T-helper 2 cell (primary cell): Measurements from ENCODE around the gene NOG.
A peak's percentile ranks its signal among the peaks of the same experiment; 100 is the strongest.

Experiments used
- DNase-seq, 5 experiments: peaks; one replicate each; pipeline versions ENCODE4 v3.0.0 to v3.0.0-alpha.2; 2012 to 2022
- total RNA-seq, 2 donors: gene quantifications; one replicate each; lab custom pipeline; 2026; lab: John Stamatoyannopoulos, UW

NOG gene
- total RNA-seq = 0.62 to 4.1 reads per million in 2 donors

DNA sequence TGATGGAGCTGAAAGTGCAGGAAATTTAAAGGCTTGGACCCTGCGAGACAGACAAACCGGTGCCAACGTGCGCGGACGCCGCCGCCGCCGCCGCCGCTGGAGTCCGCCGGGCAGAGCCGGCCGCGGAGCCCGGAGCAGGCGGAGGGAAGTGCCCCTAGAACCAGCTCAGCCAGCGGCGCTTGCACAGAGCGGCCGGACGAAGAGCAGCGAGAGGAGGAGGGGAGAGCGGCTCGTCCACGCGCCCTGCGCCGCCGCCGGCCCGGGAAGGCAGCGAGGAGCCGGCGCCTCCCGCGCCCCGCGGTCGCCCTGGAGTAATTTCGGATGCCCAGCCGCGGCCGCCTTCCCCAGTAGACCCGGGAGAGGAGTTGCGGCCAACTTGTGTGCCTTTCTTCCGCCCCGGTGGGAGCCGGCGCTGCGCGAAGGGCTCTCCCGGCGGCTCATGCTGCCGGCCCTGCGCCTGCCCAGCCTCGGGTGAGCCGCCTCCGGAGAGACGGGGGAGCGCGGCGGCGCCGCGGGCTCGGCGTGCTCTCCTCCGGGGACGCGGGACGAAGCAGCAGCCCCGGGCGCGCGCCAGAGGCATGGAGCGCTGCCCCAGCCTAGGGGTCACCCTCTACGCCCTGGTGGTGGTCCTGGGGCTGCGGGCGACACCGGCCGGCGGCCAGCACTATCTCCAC is at the start of gene NOG:
NOG (plus strand) TSS at position 54 of the 674 bp plus-strand sequence; CDS start at position 579, 525 bp downstream.
- peak in 3 of 5 experiments; percentile 6 to 35 (median 12) for DNase-seq

DNA sequence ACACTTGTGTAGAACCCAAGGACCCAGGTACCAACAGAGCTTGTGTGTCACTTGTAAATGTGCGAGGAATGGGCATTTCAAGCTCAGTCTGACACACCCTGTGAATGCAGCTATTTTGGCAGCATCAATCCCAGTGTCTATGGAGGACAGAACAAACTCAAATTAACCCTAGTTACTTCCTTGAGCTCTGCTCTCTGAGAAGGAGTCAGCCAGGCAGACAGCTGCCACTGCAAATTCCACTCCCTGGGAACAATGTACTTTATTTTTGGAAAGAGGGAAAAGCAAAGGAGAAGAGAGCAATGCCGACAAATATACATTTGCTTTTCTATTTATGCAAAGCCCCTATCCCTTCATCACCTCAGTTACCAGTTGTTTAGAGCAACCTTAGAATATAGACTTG is 48.4 kb upstream of the NOG start:
- no peak for DNase-seq

DNA sequence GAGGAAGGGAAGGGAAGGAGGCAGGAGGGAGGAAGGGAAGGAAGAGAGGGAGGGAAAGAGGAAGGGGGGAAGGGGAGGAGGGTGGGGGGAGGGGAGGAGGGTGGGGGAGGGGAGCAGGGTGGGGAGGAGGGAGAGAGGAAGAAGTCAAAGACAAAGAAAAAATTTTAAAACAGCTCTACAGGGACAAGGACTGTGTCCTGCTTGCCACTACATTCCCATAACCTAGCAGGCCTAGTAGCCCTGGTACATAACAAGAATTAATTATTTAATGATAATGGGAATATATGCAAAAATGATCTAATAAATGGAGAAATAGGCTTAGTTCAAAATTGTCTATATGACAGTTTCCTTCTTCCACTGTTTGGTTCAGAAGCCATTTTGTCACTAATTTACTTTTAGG is 47.6 kb upstream of the NOG start:
- DNase-seq = no peak

DNA sequence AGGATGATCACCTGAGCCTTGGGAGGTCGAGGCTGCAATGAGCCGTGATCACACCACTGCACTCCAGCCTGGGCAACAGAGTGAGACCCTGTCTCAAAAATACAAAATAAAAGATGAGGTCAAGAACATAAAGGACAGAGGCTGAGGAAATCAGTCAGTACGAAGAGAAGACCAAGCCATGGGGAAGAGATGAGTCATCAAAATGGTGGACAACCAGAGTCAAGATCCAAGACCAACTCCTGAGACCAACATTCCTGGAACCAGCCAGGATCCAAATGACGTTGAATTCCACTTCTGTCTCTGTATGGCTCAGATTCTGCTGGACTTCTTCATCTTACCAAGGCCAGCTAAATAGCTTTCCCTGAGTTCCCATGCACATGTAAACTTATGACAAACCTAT is 44.8 kb upstream of the NOG start:
- DNase-seq = no peak

DNA sequence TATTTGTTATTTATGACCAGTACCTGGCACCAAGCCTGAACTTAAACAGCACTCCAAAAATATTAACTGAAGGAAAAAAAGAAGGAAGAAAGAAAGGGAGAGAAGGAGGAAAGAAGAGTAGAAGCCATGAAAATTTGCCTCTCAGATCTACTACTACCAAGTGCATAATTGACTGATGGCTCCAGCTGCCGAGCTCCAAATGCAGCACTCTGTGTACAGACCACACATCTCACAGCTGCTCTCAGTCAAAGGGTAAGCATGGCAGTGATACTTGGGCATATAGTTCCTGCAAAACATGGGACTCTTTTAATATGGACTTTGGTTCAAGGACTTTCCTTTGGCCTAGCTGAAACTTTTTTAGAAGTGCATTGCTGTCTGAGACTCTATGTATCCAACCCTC is 44.0 kb upstream of the NOG start:
- DNase-seq = no peak

DNA sequence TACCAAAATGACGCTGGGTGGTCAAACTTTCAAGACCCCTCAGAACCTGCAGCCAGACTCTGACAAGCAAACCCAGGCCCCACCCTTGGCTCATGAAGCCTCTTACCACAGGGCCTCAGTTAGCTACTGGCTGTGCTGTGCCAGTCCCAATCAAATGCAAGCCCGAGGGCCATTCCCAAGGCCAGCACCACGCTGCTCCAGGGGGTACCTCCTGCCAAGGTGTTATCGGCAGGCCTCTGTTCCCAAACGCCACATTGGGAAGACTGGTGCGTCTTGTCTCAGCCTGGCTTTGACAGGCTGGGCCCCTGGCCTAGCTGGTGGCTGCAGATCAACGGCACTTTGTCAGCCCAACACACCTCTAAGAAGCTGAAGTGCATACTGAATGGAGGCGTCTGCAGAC is 35.8 kb upstream of the NOG start:
- DNase-seq = no peak

DNA sequence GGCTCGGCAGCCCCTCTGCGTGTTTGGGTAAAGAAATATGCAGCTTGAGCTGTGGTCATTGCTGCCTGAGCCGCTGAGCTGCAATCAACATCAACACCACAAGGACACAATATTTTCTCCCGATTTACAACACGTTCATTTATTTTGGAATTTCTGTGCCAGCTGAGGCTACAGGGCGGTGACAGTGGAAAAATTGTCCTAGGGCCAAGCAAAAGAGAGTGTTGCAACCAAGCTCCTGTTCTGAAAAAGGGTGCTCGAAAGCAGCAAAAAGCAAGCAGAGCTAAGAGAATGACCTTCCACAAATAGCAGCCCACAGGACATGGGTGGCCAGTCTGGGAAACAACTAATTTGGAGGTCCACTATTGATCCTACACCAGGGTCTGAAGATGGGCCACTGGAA is 35.4 kb upstream of the NOG start:
- DNase-seq = no peak

DNA sequence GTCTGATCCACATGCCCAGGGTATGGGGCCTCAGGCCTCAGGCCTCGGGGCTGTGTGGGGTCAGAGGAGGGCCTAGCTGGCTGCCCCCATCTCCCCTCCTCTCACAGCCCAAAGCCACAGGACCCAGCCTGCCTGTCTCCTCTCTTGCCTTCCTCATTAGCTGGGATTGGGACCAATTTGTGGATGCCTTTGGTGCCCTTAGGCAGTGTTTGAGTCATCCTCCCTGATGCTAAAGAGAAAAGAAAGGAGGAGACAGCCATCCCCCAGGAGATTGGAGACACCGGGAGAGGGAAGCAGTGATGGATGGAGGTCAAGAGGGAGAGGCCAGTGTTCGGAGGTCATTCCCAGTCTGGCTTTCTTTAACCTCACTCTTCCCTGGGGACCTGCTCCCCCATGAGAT is 23.3 kb upstream of the NOG start:
- no peak for DNase-seq

DNA sequence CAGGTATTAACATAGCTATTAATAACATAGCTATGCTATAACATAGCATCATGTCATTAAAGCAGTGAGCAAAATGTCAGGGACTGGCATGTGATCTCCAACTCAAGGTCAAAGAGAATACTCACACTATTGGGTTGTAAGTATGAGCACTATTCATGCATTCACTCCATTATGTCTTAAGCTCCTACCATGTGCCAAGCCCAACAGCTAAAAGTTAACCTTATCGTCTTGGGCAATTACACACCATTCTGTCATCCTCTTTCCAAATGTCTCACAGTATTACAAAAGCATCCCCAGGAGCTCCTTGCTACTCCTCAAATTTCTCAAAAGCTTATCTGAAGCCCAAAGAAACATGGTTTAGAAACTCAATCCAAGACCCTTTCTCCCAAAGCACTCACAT is 22.0 kb upstream of the NOG start:
- no peak for DNase-seq

DNA sequence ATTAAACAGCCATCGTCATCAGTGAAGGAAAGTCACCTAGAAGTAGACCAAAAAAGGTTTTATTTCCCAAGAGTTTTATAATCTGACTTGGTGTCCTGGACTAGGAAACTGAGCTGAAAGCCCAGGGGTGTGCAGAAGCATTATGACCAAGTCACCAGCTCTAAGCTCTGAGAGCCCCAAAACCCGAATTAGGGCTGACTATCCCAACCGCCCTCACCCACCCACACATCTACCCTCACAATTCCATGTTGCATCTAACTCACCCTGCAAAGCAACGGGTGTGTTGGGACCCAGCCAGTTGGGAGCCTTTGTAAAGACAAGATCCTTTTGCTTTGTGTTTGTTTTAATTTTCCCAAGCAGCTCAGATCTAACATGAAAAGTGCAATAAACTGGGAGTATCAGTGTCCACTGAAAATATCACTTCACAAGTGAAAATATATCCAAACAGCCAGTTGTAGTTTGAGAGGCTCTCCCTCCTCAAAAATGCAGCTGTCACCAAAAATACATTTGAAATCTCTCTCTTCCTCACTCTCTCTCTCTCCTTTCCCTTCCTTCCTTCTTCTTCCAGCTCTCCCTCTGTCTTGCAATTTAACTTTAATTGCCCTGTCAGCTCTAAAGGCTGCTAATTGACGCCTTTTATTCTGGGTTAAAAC is 16.2 kb upstream of the NOG start:
- DNase-seq = no peak

DNA sequence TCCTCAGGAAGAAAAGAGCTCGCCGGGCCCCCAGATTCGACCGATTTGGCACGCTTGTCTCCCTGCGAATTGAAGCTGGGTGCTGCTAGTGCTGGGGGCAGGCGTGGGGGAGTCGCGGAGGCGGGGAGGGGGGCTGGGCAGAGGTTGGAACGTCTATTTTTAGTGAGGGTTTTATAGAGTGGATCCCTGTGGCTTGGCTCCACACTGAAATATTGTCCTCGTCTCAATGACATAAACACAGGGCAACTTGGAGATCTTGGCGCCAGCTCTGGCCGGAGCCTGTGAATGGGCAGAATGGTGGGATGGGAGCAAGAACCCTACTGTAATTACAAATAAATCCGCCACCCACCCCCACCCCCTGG is 15.7 kb upstream of the NOG start:
- DNase-seq = no peak

DNA sequence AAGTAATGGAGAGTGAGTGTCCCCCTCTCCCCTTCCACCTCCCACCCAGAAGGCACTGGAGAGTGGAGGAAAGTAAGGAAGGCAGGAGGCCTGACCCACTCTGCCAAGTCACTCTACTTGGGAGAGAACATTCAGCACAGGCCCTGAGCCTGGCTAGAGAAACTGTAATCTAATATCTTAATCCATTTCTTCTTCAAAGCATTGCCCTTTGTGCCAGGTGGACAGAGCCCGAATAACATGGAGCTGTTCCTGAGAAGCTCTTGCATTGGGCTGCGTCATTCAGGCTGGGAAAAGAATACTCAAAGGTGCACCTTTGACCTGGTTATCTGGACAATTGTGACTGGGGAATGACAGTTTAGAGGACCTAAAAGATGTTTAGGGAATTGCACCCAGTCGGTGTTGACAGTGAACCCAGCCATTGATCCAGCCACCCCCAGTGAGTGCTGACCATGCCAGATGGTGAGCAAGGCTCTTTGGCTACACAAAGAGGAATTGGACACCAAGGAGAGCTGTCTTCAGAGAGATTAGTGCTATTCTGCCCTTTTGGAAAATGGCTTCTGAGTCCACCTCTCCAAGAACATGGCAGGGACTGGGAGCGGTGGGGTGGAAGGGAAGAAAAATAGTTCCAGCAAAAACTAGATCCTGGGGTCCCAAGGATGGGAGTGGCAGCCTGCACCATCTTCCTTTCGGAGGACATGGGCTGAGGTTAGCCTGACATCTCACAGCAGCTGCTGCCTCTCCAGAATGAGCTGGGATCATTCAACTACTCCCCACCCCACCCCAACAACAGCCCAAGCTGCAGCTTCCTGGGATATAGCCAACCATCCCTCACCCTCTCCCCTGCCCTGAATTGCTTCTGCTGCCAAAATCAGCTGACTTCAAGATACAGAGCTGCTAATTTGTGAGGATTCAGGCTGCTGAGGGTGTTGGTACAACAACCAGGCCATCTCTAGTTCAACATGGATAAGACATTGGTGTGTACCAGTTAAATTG is 11.6 kb upstream of the NOG start:
- no peak for DNase-seq

DNA sequence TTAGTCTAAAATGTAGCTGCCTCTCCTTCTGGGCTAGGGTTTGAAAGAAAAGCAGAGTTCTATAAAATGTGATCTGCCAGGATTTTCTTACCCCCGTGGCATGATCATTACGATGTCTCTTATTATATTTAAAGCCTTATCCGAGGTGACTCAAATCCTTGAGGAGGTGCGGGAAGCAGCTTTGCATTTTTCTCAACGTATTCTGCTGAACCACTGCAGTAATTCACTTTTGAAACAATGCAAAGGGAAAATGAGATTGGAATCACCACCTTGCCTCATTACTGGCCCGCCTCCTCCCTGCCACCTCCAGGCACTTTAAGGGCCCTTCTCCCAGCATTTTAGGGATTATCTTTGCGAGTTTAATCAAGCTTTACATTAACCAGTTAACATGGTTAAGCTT is 9.7 kb upstream of the NOG start:
- DNase-seq = no peak

DNA sequence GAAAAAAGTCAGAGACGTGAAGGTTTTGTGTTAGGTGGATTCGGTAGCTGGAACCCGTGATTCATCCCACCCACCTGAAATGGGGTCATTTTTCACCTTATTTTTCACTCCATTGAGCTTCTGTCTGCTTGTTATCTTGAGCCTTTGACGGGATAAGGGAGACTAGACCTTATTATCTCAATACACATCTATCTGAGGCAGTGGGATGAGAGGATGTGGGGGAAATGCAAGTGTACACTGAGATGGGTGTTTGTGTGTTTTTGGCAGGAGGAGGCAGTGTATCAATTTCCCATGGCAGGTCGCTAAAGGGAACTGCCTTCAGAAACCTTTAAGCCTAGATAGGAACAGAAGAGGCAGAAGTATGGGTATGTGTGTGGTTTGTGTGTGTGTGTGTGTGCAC is 6.2 kb upstream of the NOG start:
- no peak for DNase-seq

DNA sequence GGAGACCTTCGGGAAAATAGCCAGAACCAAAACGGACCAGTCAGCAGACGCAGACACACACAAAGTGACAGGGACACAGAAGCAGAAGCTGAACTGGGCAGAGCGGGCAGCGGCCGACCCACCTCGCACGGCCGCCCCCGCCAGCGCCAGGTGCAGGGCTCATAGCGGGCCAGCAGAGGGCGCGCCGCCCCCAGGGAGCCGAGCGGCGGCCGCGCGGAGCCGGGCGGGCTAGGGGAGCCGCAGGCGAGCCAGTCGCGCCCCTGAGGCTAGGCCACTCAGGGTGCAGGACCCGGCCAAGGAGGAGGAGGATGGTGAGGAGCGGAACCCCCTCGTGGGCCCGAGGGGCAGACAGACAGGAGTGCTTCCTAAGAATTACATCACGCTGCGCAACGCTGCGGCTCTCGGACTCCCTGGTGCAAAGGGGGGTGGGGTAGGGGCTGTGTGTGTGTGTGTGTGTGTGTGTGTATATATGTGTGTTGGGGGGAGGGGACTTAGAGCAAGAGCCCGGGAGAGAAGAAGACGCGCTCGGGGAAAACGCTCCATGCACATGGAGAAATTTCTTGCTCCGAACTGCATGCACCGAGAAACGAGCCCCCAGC is 913 bp upstream of the NOG start:
- DNase-seq = peak; percentile 18 to 52 (median 41)

DNA sequence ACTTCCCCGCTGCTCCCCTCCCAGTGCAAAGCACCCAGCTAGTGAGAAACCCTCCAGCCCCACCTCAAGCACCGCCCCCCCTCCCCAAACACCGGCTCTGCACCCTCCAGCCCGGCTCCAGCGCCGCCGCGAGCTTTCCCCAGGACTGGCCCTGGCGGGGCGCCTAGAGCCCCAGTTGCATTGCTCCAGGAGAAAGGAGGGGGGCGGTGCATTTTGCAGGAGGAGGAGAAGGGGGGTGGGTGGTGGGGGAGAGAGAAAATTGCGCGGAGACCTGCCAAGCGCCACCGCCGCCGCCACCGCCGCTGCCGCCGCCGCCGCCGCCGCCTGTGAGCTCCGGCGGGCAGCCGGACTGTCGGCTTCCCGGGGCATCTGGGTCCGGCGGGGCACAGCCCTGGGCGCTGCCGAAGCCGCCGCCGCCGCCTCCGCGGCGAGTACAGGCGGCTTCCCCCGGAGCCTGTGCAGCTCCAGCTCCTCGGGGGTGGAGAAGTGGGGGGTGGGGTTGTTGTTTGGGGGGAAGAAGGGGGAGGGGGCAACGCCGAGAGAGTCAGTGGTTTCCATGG is 333 bp upstream of the NOG start:
- peak in 1 of 5 experiments; percentile 12 for DNase-seq

DNA sequence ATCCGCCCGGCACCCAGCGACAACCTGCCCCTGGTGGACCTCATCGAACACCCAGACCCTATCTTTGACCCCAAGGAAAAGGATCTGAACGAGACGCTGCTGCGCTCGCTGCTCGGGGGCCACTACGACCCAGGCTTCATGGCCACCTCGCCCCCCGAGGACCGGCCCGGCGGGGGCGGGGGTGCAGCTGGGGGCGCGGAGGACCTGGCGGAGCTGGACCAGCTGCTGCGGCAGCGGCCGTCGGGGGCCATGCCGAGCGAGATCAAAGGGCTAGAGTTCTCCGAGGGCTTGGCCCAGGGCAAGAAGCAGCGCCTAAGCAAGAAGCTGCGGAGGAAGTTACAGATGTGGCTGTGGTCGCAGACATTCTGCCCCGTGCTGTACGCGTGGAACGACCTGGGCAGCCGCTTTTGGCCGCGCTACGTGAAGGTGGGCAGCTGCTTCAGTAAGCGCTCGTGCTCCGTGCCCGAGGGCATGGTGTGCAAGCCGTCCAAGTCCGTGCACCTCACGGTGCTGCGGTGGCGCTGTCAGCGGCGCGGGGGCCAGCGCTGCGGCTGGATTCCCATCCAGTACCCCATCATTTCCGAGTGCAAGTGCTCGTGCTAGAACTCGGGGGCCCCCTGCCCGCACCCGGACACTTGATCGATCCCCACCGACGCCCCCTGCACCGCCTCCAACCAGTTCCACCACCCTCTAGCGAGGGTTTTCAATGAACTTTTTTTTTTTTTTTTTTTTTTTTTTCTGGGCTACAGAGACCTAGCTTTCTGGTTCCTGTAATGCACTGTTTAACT is 1.0 kb downstream of the NOG start:
- peak in 1 of 5 experiments; percentile 39 for DNase-seq

DNA sequence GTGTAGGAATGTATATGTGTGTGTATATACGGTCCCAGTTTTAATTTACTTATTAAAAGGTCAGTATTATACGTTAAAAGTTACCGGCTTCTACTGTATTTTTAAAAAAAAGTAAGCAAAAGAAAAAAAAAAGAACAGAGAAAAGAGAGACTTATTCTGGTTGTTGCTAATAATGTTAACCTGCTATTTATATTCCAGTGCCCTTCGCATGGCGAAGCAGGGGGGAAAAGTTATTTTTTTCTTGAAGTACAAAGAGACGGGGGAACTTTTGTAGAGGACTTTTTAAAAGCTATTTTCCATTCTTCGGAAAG is 1.6 kb downstream of the NOG start:
- no peak for DNase-seq

DNA sequence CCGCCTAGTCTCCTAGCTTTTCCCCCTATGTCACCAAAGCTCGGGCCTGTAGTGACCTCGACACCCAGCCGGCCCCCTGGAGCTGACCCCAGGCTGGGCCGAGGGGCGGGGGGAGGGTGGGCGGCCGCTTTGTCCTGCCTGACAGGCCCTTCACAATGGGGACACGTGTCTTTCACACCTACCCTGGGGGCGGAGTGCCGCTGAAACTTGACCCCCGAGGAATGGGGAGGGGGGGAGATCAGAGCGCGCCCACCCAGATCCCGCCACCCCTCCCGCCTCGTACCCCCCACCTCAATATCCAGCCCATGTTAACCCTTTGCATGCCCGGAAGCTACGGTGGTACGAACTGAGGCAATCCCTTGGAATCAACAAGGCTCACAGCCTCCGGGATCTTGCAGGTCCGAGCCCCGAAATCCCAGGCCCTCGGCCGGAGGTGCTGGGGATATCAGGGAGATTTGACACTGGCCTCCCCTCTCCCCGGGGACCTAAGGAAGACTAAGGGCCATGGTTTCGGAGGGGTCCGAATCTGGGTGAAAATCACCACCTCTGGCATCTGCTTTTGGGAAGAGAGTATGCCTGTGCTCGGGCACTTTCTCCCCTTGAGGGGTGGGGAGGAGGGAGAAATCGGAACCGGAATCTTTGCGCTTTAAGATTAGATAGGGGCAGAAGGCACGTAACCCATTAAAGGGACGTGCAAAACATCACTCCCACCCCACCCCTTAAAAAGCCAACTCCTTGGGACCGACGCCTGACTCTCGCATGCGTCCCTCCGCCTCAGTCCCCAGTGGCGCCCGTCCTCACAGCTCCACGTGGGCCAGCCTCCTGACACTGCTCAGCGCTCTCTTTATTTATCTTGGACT is 2.6 kb downstream of the NOG start:
- DNase-seq = no peak

DNA sequence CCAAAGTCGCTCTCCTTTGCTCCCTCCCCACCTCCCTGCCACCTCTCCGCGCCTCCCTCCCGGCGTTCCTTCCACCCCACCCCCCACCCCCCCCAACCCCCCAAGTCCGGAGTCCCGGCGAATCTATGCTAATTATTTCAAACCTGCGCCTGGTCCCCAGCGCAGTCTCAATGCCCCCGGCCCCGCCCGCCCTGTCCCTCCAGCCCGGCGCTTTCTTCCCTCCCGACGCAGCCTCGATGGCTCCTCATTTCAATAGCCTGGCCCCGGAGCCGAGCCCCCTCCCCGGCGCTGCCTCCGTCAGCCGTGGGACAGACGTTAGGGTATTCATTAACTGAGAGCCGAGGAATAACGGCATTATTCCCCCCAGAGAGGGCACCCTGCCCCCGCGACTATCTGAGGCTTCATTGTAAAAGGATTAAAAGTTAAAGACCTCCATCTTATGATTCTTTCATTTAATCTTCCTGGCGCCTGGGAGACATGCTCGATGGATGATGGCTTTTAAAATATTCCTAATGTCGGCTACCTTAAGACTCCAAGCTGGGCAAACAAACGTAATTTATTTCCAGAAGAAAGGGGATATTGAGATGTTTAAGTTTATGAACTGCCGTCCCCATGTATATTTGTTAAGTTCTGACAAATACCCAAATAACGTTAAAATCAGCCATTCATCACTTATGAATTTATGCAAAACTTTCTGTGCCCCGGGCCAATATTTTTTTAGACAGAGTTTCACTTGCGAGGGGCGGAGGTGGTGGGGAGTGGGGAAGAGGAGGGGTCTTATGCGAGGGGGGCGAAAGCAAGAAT is 3.4 kb downstream of the NOG start:
- DNase-seq = no peak
